Right atrium auricular region (tissue), 2 donors: ENCODE data around the gene PRIMPOL. TPM values are rescaled to one million over a fixed set of nuclear protein-coding genes. Genes with fewer than 3 reads are reported as not detected.

Source experiments
- DNase-seq: peaks from one replicate; pipeline ENCODE4 v3.0.0-alpha.2; 2019; ENCODE audit warnings: low spot score
- H3K27ac ChIP-seq, 2 donors: fragments of 200-600 bp; sonication (generic); 1 replicate in 1 of 2; 2 replicates in 1 of 2; pipeline ENCODE4 v1.5.1; 2016 to 2019
- H3K27me3 ChIP-seq, 2 donors: fragments of 200-600 bp; sonication (generic); one replicate each; pipeline versions ENCODE4 v1.5.1 to v1.6.0; 2017 to 2019
- H3K36me3 ChIP-seq: fragments of 200-600 bp; sonication (generic); one replicate; pipeline ENCODE4 v1.5.1; 2016
- H3K4me1 ChIP-seq, 2 donors: fragments of 200-600 bp; sonication (generic); one replicate each; pipeline versions ENCODE4 v1.5.1 to v1.6.0; 2017 to 2019
- H3K4me3 ChIP-seq, 2 donors: fragments of 200-600 bp; sonication (generic); 1 replicate in 1 of 2; 2 replicates in 1 of 2; pipeline ENCODE4 v1.5.1; 2017 to 2019; ENCODE audit warnings: mild to moderate bottlenecking in 1 of 2, moderate library complexity in 1 of 2
- H3K9me3 ChIP-seq, 2 donors: fragments of 200-600 bp; sonication (generic); one replicate each; pipeline ENCODE4 v1.5.1; 2019
- total RNA-seq, 2 donors: library from RNA; depleted of rRNA; stranded (reverse); fragments of >200 nt; gene quantifications; one replicate each; pipeline ENCODE4 v1.1.0, GENCODE V29; 2016
- TF ChIP-seq, protein P1 (sequence below), 2 donors: fragments of 200-600 bp; sonication (generic); IDR thresholded peaks; one replicate each; pipeline ENCODE4 v1.5.1; 2019; ENCODE audit warnings: antibody characterized with exemption in 2 of 2

PRIMPOL gene
- total RNA-seq, 2 donors from 2014 or later, result 7.1 to 15.2 TPM

DNA sequence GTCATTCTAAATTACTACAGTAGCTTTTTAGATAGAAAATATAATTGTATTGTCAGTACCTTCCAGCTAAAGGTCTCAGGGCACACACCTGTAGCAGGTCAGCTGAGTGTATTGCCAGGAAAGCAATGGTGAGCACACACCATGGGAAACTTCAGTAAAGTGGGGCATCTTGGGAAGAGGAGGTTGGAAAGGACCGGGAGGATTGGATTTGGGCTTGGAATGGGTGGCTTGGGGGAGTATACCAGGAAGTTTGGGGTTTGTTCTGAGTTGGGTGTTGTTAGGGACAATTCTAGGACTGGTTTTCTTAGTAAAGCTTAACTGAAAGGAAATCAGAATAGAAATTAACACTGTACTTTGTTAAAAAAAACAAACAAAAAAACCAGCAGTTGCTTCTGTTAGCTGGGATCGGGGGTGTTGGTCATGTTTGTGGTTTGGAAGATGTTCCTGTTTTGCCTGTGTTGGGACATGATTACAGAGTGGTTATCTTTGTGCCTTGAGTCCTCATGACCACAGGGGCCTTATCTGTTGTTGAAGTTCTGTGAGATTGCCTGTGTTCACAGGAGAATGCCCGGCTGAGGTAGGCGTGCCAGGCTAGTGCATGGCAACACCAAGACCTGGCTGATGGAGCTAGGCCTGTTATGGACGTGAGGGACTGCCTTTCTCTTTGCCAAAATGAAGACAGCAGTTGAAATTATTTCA lies 35.1 kb downstream of the PRIMPOL start:
- H3K4me1 ChIP-seq, result peaks cover 0 to 9% of the 10 kb centered on the region in 2 donors
- peak overlapping the region; percentile 5 to 15 for H3K27ac ChIP-seq
- H3K36me3 ChIP-seq, result no peaks in the 10 kb centered on the region
- TF ChIP-seq, protein P1, sequence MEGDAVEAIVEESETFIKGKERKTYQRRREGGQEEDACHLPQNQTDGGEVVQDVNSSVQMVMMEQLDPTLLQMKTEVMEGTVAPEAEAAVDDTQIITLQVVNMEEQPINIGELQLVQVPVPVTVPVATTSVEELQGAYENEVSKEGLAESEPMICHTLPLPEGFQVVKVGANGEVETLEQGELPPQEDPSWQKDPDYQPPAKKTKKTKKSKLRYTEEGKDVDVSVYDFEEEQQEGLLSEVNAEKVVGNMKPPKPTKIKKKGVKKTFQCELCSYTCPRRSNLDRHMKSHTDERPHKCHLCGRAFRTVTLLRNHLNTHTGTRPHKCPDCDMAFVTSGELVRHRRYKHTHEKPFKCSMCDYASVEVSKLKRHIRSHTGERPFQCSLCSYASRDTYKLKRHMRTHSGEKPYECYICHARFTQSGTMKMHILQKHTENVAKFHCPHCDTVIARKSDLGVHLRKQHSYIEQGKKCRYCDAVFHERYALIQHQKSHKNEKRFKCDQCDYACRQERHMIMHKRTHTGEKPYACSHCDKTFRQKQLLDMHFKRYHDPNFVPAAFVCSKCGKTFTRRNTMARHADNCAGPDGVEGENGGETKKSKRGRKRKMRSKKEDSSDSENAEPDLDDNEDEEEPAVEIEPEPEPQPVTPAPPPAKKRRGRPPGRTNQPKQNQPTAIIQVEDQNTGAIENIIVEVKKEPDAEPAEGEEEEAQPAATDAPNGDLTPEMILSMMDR (IDR thresholded peaks at IDR 0.05), result no peak
- no peak overlapping the region for H3K4me3 ChIP-seq
- no peaks in the 10 kb centered on the region for H3K9me3 ChIP-seq
- DNase-seq, result no peak
- no peaks in the 10 kb centered on the region for H3K27me3 ChIP-seq

- Histone ChIP-seq H3K4me1 (peaks cover 0 to 9% of the 10 kb centered on the region in 2 donors), H3K27me3 (no peaks in the 10 kb centered on the region), H3K9me3 (no peaks in the 10 kb centered on the region), H3K4me3 (no peak overlapping the region), H3K36me3 (no peaks in the 10 kb centered on the region), H3K27ac (no peak overlapping the region)
- TF ChIP-seq, protein P1 (IDR thresholded peaks at IDR 0.05), result no peak
- DNase-seq, result no peak
These were observed 38.5 kb downstream of the PRIMPOL start for GRCh38 chr4:184688005-184688404.

GRCh38 chr4:184688447-184688846 lies 38.9 kb downstream of the PRIMPOL start:
- H3K4me3 ChIP-seq, result no peak overlapping the region
- H3K9me3 ChIP-seq, result no peaks in the 10 kb centered on the region
- H3K36me3 ChIP-seq, result no peaks in the 10 kb centered on the region
- no peak for DNase-seq
- H3K27ac ChIP-seq, result no peak overlapping the region
- TF ChIP-seq, protein P1 (IDR thresholded peaks at IDR 0.05), result no peak
- no peaks in the 10 kb centered on the region for H3K27me3 ChIP-seq
- H3K4me1 ChIP-seq, result peaks cover 0 to 9% of the 10 kb centered on the region in 2 donors

GRCh38 chr4:184689681-184690080 lies 40.1 kb downstream of the PRIMPOL start:
- no peaks in the 10 kb centered on the region for H3K27me3 ChIP-seq
- no peak for DNase-seq
- H3K4me1 ChIP-seq, result peaks cover 0 to 6% of the 10 kb centered on the region in 2 donors
- H3K9me3 ChIP-seq, result no peaks in the 10 kb centered on the region
- H3K36me3 ChIP-seq, result no peaks in the 10 kb centered on the region
- no peak overlapping the region for H3K4me3 ChIP-seq
- H3K27ac ChIP-seq, result no peak overlapping the region
- TF ChIP-seq, protein P1 (IDR thresholded peaks at IDR 0.05), result no peak

GRCh38 chr4:184693056-184693455 lies 43.5 kb downstream of the PRIMPOL start:
- H3K36me3 ChIP-seq, result no peaks in the 10 kb centered on the region

More at GRCh38 chr4:184693056-184693455, 43.5 kb downstream of the PRIMPOL start:
- peaks cover 0 to 4% of the 10 kb centered on the region in 2 donors for H3K4me1 ChIP-seq
- no peaks in the 10 kb centered on the region for H3K9me3 ChIP-seq
- no peaks in the 10 kb centered on the region for H3K27me3 ChIP-seq
- no peak overlapping the region for H3K27ac ChIP-seq
- TF ChIP-seq, protein P1 (IDR thresholded peaks at IDR 0.05), result no peak
- H3K4me3 ChIP-seq, result no peak overlapping the region
- no peak for DNase-seq
